NCI-H2107 (cell line): ENCODE measurements around the gene SERPING1.

ENCODE experiments used
- DNase-seq: peaks from one replicate; lab custom pipeline; 2025; lab: John Stamatoyannopoulos, UW

The SERPING1 gene

GRCh38 chr11:57652662-57653061 is 55.2 kb downstream of the SERPING1 start:
- no peak for DNase-seq

- no peak for DNase-seq
Observed at GRCh38 chr11:57653163-57653562, 55.7 kb downstream of the SERPING1 start.

GRCh38 chr11:57656885-57657193 is 59.4 kb downstream of the SERPING1 start:
- no peak for DNase-seq

GRCh38 chr11:57657194-57658022 is 59.9 kb downstream of the SERPING1 start, which contains the start of gene CLP1:
TSS of gene CLP1 (plus strand) at chr11:57657762. CDS start at chr11:57659477, 1,715 bp downstream.
- DNase-seq: peak; percentile 95

- no peak for DNase-seq
Observed at GRCh38 chr11:57658023-57658361, 60.5 kb downstream of the SERPING1 start.

GRCh38 chr11:57659669-57660068 is 62.2 kb downstream of the SERPING1 start:
- DNase-seq: no peak

GRCh38 chr11:57662893-57663292 is 65.4 kb downstream of the SERPING1 start:
- DNase-seq: no peak

GRCh38 chr11:57663975-57664374 is 66.5 kb downstream of the SERPING1 start:
- DNase-seq: no peak
